WI38 (cell line): ENCODE data around the gene PCDHGA7.
A peak's percentile ranks its signal among the peaks of the same experiment; 100 is the strongest.

Experiments used
- H3K4me3 ChIP-seq: 2 replicates; pipeline ENCODE4 v1.5.1; 2011; ENCODE audit warnings: low read depth, mild to moderate bottlenecking, control low read depth, low read length
- TF ChIP-seq, protein P1 (sequence below): IDR thresholded peaks from 2 replicates; pipeline ENCODE4 v1.5.1; 2012; ENCODE audit warnings: low read depth, mild to moderate bottlenecking, control low read depth, low read length

Gene PCDHGA7

DNA sequence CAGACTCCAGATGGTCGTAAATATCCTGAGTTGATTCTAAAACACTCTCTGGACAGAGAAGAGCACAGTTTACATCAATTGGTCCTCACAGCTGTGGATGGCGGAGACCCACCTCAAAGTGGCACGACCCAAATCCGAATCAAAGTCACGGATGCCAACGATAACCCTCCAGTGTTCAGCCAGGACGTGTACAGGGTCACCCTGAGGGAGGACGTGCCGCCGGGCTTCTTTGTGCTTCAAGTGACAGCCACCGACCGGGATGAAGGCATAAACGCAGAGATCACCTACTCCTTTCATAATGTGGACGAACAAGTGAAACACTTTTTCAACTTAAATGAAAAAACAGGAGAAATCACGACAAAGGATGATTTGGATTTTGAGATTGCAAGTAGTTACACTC is 21.9 kb upstream of the PCDHGA7 start:
- no peak overlapping the region for H3K4me3 ChIP-seq
- TF ChIP-seq, protein P1, sequence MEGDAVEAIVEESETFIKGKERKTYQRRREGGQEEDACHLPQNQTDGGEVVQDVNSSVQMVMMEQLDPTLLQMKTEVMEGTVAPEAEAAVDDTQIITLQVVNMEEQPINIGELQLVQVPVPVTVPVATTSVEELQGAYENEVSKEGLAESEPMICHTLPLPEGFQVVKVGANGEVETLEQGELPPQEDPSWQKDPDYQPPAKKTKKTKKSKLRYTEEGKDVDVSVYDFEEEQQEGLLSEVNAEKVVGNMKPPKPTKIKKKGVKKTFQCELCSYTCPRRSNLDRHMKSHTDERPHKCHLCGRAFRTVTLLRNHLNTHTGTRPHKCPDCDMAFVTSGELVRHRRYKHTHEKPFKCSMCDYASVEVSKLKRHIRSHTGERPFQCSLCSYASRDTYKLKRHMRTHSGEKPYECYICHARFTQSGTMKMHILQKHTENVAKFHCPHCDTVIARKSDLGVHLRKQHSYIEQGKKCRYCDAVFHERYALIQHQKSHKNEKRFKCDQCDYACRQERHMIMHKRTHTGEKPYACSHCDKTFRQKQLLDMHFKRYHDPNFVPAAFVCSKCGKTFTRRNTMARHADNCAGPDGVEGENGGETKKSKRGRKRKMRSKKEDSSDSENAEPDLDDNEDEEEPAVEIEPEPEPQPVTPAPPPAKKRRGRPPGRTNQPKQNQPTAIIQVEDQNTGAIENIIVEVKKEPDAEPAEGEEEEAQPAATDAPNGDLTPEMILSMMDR: no peak

DNA sequence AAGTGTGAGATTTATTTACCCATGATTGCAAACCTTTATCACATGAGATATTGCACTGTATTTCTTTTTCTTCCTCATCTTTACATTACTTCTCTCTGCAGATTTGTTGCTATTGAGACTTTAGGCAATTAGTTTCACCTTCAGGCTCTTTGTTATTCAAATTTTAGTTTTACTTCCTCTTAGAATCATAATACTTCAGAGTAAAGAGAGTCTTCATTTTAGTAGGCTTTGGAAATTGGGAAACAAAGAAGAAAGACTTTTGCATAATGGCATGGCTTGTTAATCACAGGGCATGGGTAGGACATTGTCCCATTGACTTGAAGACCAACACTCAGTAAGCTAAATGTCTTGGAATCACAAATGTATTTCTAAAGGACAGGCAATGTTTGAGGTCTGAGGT is 19.8 kb upstream of the PCDHGA7 start:
- no peak overlapping the region for H3K4me3 ChIP-seq
- TF ChIP-seq, protein P1: no peak

DNA sequence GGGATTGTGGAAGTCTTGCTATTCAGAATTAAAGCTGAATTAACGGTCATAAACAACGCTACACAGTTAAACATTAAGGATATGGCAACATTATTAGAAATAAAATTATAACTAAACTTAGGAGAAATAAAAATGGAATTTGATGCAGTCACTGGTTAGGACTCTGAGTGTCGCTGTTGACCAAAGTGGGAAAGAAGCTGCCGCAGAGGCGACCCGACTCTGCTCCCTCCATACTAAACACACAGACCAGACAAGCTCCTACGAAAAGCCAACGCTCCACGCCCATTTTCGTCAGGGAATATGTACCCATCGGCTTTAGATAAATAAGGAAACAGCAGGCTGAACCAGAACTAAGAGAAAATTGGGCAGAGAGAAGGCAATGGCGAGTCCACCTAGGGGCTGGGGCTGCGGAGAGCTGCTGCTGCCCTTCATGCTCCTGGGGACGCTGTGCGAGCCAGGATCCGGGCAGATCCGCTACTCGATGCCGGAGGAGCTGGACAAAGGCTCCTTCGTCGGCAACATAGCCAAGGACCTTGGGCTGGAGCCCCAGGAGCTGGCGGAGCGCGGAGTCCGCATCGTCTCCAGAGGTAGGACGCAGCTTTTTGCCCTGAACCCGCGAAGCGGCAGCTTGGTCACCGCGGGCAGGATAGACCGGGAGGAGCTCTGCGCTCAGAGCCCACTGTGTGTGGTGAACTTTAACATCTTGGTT is 18.4 kb upstream of the PCDHGA7 start, which contains the start of gene PCDHGA5:
Gene PCDHGA5 (plus strand): TSS at position 211 of the 709 bp plus-strand sequence. CDS start 169 bp downstream, at position 380.
- TF ChIP-seq, protein P1: no peak
- H3K4me3 ChIP-seq: no peak within 1 kb of the TSS

DNA sequence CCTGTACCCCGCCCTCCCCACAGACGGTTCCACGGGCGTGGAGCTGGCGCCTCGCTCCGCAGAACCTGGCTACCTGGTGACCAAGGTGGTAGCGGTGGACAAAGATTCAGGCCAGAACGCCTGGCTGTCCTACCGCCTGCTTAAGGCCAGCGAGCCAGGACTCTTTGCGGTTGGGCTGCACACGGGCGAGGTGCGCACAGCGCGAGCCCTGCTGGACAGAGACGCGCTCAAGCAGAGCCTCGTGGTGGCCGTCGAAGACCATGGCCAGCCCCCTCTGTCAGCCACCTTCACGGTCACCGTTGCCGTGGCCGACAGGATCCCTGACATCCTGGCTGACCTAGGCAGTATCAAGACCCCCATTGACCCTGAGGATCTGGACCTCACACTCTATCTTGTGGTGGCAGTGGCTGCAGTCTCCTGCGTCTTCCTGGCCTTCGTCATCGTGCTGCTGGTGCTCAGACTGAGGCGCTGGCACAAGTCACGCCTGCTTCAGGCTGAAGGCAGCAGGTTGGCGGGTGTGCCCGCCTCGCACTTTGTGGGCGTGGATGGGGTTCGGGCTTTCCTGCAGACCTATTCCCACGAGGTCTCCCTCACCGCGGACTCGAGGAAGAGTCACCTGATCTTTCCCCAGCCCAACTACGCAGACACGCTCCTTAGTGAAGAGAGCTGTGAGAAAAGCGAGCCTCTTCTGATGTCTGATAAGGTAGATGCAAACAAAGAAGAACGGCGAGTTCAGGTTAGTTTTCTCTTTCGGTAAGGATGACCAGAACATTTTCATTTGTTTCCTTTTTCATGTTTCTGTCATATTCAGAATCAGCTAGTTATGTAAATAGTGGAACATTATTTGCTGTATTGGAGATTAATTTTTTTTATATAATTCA is 16.3 kb upstream of the PCDHGA7 start:
- no peak overlapping the region for H3K4me3 ChIP-seq
- TF ChIP-seq, protein P1: no peak

DNA sequence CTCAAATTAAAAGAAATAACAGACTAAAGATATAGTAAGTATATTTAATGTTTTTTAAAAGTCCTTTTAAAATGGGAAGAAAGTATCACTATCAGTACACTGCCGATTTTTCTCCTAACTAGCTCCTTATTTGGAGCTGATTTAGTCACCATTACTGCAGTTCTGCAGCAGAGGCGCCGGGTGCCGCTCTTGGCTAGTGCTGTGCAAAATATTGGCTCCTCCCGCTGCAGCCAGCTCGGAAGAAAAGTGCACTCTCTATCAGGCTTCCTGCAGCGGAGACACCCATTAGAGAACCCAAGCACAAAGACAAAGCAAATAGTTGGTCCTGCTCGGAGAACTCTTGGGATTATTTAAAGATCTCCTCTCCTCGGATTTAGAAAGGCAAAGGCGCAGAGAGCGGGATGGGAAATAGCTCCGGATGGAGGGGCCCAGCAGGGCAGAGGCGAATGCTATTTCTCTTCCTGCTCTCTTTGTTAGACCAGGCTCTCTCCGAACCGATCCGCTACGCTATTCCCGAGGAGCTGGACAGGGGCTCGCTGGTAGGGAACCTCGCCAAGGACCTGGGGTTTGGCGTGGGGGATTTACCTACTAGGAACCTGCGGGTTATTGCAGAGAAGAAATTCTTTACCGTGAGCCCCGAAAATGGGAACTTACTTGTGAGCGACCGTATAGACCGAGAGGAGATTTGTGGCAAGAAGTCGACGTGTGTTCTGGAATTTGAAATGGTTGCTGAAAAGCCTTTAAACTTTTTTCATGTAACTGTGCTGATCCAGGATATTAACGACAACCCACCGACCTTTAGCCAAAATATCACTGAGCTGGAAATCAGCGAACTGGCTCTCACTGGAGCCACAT is 12.3 kb upstream of the PCDHGA7 start, which contains the start of gene PCDHGB3:
Gene PCDHGB3 (plus strand): TSS at position 249 of the 855 bp plus-strand sequence. CDS start 153 bp downstream, at position 402.
- TF ChIP-seq, protein P1: peak; percentile 53
- H3K4me3 ChIP-seq: peak within 1 kb of the TSS; percentile 53

DNA sequence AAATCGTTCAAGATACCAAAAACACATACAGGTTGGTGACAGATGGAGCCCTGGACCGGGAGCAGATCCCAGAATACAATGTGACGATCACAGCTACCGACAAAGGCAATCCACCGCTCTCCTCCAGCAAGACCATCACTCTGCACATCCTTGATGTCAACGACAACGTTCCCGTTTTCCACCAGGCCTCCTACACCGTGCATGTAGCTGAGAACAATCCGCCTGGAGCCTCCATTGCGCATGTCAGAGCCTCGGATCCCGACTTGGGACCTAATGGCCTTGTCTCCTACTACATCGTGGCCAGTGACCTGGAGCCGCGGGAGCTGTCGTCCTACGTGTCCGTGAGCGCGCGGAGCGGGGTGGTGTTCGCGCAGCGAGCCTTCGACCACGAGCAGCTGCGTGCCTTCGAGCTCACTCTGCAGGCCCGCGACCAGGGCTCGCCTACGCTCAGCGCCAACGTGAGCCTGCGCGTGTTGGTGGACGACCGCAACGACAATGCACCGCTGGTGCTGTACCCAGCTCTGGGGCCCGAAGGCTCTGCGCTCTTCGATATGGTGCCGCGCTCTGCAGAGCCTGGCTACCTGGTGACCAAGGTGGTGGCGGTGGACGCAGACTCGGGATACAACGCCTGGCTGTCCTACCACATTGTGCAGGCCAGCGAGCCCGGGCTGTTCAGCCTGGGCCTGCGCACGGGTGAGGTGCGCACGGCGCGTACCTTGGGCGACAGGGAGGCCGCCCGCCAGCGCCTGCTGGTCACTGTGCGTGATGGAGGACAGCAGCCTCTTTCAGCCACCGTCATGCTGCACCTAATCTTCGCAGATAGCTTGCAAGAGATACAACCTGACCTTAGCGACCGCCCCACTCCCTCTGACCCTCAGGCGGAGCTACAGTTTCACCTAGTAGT is 10.7 kb upstream of the PCDHGA7 start:
- H3K4me3 ChIP-seq: no peak overlapping the region
- TF ChIP-seq, protein P1: no peak
